ENCODE measurements around the gene PARS2. TPM values are rescaled to one million over a fixed set of nuclear protein-coding genes. Genes with fewer than 3 reads are reported as not detected.

PARS2 gene
- total RNA-seq, 1 experiment from 2014 or later: 9.6 TPM

GRCh38 chr1:54803761-54804470, 39.6 kb upstream of the PARS2 start:
- no peak for ATAC-seq

More at GRCh38 chr1:54803761-54804470, 39.6 kb upstream of the PARS2 start:
- no peak overlapping the region for H3K27ac ChIP-seq (ENCODE audit: low read depth, low read length)
- no peak overlapping the region for H2AFZ ChIP-seq (ENCODE audit: low read depth, low read length, poor library complexity, severe bottlenecking)
- H3K4me2 ChIP-seq (ENCODE audit: low read length): no peak overlapping the region
- H3K4me1 ChIP-seq (ENCODE audit: control insufficient read depth in 1 of 2, insufficient read depth in 2 of 2, low read length in 2 of 2): peaks cover 8 to 46% of the 10 kb centered on the region in 2 experiments
- no peaks in the 10 kb centered on the region for H3K9me2 ChIP-seq (ENCODE audit: insufficient read depth)
- CTCF ChIA-PET: no interaction called here
- TF ChIP-seq, protein P1, sequence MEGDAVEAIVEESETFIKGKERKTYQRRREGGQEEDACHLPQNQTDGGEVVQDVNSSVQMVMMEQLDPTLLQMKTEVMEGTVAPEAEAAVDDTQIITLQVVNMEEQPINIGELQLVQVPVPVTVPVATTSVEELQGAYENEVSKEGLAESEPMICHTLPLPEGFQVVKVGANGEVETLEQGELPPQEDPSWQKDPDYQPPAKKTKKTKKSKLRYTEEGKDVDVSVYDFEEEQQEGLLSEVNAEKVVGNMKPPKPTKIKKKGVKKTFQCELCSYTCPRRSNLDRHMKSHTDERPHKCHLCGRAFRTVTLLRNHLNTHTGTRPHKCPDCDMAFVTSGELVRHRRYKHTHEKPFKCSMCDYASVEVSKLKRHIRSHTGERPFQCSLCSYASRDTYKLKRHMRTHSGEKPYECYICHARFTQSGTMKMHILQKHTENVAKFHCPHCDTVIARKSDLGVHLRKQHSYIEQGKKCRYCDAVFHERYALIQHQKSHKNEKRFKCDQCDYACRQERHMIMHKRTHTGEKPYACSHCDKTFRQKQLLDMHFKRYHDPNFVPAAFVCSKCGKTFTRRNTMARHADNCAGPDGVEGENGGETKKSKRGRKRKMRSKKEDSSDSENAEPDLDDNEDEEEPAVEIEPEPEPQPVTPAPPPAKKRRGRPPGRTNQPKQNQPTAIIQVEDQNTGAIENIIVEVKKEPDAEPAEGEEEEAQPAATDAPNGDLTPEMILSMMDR (IDR thresholded peaks at IDR 0.05 in 2 of 3, conservative IDR thresholded peaks at IDR 0.05 in 1 of 3; ENCODE audit: borderline replicate concordance in 1 of 3, insufficient read depth in 1 of 3, low read depth in 2 of 3, low read length in 2 of 3): no peak
- no peak for TF ChIP-seq TCF7L2 (IDR thresholded peaks at IDR 0.05; ENCODE audit: borderline replicate concordance, extremely low read depth, insufficient read depth, insufficient read length)
- no peak for TF ChIP-seq ZFX (IDR thresholded peaks at IDR 0.05)
- no peak for TF ChIP-seq SP1 (IDR thresholded peaks at IDR 0.05; ENCODE audit: low read depth)
- no peak for TF ChIP-seq ZNF274 (IDR thresholded peaks at IDR 0.05; ENCODE audit: low read depth, low read length)
- no peak for TF ChIP-seq ELF1 (IDR thresholded peaks at IDR 0.05; ENCODE audit: borderline replicate concordance, low read depth)
- TF ChIP-seq REST (IDR thresholded peaks at IDR 0.05; ENCODE audit: low read depth): no peak
- TF ChIP-seq POLR2AphosphoS5 (IDR thresholded peaks at IDR 0.05; ENCODE audit: low read depth, low read length): no peak
- no peak for TF ChIP-seq EGR1 (IDR thresholded peaks at IDR 0.05; ENCODE audit: low read depth)
- no peak for TF ChIP-seq EZH2phosphoT487 (IDR thresholded peaks at IDR 0.05; ENCODE audit: borderline replicate concordance)
- no peak for TF ChIP-seq SIN3A (IDR thresholded peaks at IDR 0.05; ENCODE audit: low read depth)
- TF ChIP-seq ATF3 (IDR thresholded peaks at IDR 0.05): no peak
- no peak for TF ChIP-seq CBX3 (IDR thresholded peaks at IDR 0.05; ENCODE audit: low read depth)
- TF ChIP-seq POLR2A (IDR thresholded peaks at IDR 0.05; ENCODE audit: borderline replicate concordance, extremely low read depth, insufficient read depth, insufficient read length): no peak
- no peak for TF ChIP-seq ZBTB33 (IDR thresholded peaks at IDR 0.05; ENCODE audit: extremely low read depth, insufficient replicate concordance, low read length)
- no peak for TF ChIP-seq RAD21 (IDR thresholded peaks at IDR 0.05; ENCODE audit: low read depth)
- no peak for TF ChIP-seq CEBPB (IDR thresholded peaks at IDR 0.05; ENCODE audit: low read depth)
- intact Hi-C loops (cut with micrococcal nuclease): loop anchor here (10.0 kb wide), 1 partner anchor 221 kb away; no protein-coding TSS in a partner anchor
- no peak overlapping the region for H3K4me3 ChIP-seq (replicated peaks in 1 of 2; ENCODE audit: low read depth in 1 of 2, low read length in 2 of 2)
- H3K36me3 ChIP-seq (ENCODE audit: control insufficient read depth in 1 of 2, insufficient read depth in 2 of 2, low read length in 2 of 2): no peaks in the 10 kb centered on the region
- no peaks in the 10 kb centered on the region for H3K27me3 ChIP-seq (ENCODE audit: insufficient read depth, low read length)
- no peak for DNase-seq (ENCODE audit: low read depth, low spot score)
- no peak overlapping the region for H3K9ac ChIP-seq (ENCODE audit: low read length)
- H4K20me1 ChIP-seq (ENCODE audit: insufficient read depth): no peaks in the 10 kb centered on the region
- no peaks in the 10 kb centered on the region for H3K9me3 ChIP-seq (ENCODE audit: control insufficient read depth in 1 of 2, insufficient read depth in 1 of 2, low read depth in 1 of 2, low read length in 2 of 2)
- RAD21 ChIA-PET (ENCODE audit: low non-redundant PET in 1 of 2, low total read pairs in 2 of 2, uncharacterized antibody in 2 of 2, unreplicated experiment in 2 of 2): no interaction called here
- H3K79me2 ChIP-seq (ENCODE audit: insufficient read depth, low read length): no peaks in the 10 kb centered on the region
- POLR2A ChIA-PET: no interaction called here
- BruUV-seq (replicated peaks): no TSS peak
